SJSA1 (cell line): ENCODE data around the gene SPX. TPM values are rescaled to one million over a fixed set of nuclear protein-coding genes. Genes with fewer than 3 reads are reported as not detected.

Source experiments
- DNase-seq, 2 experiments: peaks; one replicate each; pipeline ENCODE4 v3.0.0-alpha.2; 2015 to 2020; ENCODE audit warnings: low spot score in 2 of 2, low read depth in 1 of 2
- H3K27ac ChIP-seq: fragments of 250-450 bp; sonication (Bioruptor Pico); 2 replicates; pipeline ENCODE4 v1.5.1; 2020; ENCODE audit warnings: mild to moderate bottlenecking, moderate library complexity
- H3K27me3 ChIP-seq: fragments of 250-450 bp; sonication (Bioruptor Pico); replicated peaks from 2 replicates; pipeline ENCODE4 v1.5.1; 2020; ENCODE audit warnings: mild to moderate bottlenecking, moderate library complexity
- H3K36me3 ChIP-seq: fragments of 250-450 bp; sonication (Bioruptor Pico); 2 replicates; pipeline ENCODE4 v1.5.1; 2020; ENCODE audit warnings: mild to moderate bottlenecking
- H3K4me1 ChIP-seq: fragments of 250-450 bp; sonication (Bioruptor Pico); replicated peaks from 2 replicates; pipeline ENCODE4 v1.6.1; 2021; ENCODE audit warnings: mild to moderate bottlenecking
- H3K4me3 ChIP-seq: fragments of 250-450 bp; sonication (Bioruptor Pico); 2 replicates; pipeline ENCODE4 v1.5.1; 2020; ENCODE audit warnings: mild to moderate bottlenecking
- H3K9me3 ChIP-seq: fragments of 250-450 bp; sonication (Bioruptor Pico); replicated peaks from 2 replicates; pipeline ENCODE4 v1.5.1; 2020; ENCODE audit warnings: mild to moderate bottlenecking
- total RNA-seq: library from RNA; depleted of rRNA; stranded (reverse); fragments of >200 nt; shearing (Covaris generic); gene quantifications from 2 replicates; pipeline ENCODE4 v1.2.3, GENCODE V29; 2014; rRNA removed

SPX gene
- total RNA-seq = 0.50 and 1.1 TPM in 2 replicates

DNA sequence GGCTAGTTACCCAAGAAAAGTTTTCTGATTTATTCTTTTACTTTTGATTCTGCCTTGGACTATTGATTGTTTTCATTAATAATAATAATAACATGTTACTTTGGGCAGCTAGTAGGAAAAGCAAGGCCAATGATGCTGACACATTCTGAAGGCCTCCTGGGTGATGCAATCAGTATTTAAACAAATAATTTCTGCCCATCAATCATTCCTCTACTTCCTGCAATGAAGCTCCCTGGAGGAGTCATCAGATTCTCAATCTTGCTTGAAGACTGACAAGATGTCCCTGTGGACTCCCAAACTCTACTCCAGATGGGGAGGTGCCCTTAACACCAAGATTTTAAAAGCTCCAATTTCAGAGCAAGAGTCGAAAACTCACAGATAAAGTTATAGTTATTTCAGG, at the start of gene SPX:
Gene SPX, plus strand, starts transcription at position 244 of the 400 bp plus-strand sequence. CDS start 177 bp downstream, outside the sequence.
- no peaks in the 10 kb centered on the region for H3K36me3 ChIP-seq
- no peak for DNase-seq
- no peak within 1 kb of the TSS for H3K4me3 ChIP-seq
- 0 out of 2 replicates have a peak, but pooled peaks cover 5% of the 10 kb centered on the region for H3K4me1 ChIP-seq
- no peak within 1 kb of the TSS for H3K27ac ChIP-seq
- no peaks in the 10 kb centered on the region for H3K9me3 ChIP-seq
- peaks cover 35% of the 10 kb centered on the region for H3K27me3 ChIP-seq

GRCh38 chr12:21476949-21477348, 49.1 kb upstream of the SPX start:
- H3K36me3 ChIP-seq = peaks cover 88% of the 10 kb centered on the region

DNA sequence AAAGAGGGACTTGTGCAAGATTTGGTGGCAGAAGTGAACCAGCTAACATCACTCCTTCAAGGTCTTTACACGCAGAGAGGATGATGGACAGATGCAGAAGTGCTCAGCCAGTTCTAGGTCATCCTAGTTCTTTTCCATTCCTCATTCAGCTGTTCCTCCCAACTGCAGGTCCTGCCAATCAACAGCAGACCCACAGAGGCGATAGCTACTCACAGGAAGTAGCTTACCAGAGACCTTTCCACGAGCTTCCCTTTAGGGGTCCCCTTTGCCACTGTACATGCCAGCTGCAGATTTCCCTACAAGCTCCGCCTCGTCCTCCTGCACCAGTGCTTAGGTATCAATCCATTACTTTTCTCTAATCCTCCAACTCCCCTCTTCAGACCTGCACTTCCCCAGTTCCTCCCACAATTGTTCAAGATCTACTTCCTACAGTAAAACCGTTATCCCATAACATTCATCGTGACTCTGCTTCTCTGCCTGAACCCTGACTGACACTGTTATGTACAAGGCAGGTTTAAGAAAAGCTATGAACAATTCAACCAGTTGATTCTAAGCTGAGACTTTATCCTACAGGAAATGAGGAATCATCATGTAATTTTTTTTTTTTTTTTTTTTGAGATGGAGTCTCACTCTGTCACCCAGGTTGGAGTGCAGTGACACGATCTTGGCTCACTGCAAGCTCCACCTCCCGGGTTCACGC, 47.2 kb upstream of the SPX start:
- DNase-seq = no peak
- H3K9me3 ChIP-seq = no peaks in the 10 kb centered on the region
- no peak overlapping the region for H3K4me3 ChIP-seq
- no peaks in the 10 kb centered on the region for H3K27me3 ChIP-seq
- H3K36me3 ChIP-seq = peaks cover 86% of the 10 kb centered on the region
- no peak overlapping the region for H3K27ac ChIP-seq
- H3K4me1 ChIP-seq = no peaks in the 10 kb centered on the region

More at GRCh38 chr12:21476949-21477348, 49.1 kb upstream of the SPX start:
- no peaks in the 10 kb centered on the region for H3K4me1 ChIP-seq
- no peak for DNase-seq
- no peak overlapping the region for H3K27ac ChIP-seq
- H3K27me3 ChIP-seq = no peaks in the 10 kb centered on the region
- H3K9me3 ChIP-seq = no peaks in the 10 kb centered on the region
- H3K4me3 ChIP-seq = no peak overlapping the region

- H3K36me3 ChIP-seq = peaks cover 72% of the 10 kb centered on the region
- H3K4me3 ChIP-seq = no peak overlapping the region
- no peaks in the 10 kb centered on the region for H3K27me3 ChIP-seq
- H3K9me3 ChIP-seq = no peaks in the 10 kb centered on the region
- DNase-seq = no peak
- no peak overlapping the region for H3K27ac ChIP-seq
- H3K4me1 ChIP-seq = no peaks in the 10 kb centered on the region
These were observed 42.6 kb upstream of the SPX start for GRCh38 chr12:21483531-21483930.

- peaks cover 72% of the 10 kb centered on the region for H3K36me3 ChIP-seq
- no peak overlapping the region for H3K4me3 ChIP-seq
- H3K27me3 ChIP-seq = no peaks in the 10 kb centered on the region
- no peak overlapping the region for H3K27ac ChIP-seq
- no peak for DNase-seq
- H3K9me3 ChIP-seq = no peaks in the 10 kb centered on the region
- H3K4me1 ChIP-seq = no peaks in the 10 kb centered on the region
These were observed 40.1 kb upstream of the SPX start for GRCh38 chr12:21485998-21486397.

- DNase-seq = no peak
- Histone ChIP-seq H3K36me3 (peaks cover 45% of the 10 kb centered on the region), H3K4me3 (no peak overlapping the region), H3K27me3 (no peaks in the 10 kb centered on the region), H3K4me1 (peaks cover 13% of the 10 kb centered on the region), H3K9me3 (no peaks in the 10 kb centered on the region), H3K27ac (no peak overlapping the region)
These were observed 26.3 kb upstream of the SPX start for GRCh38 chr12:21499765-21500164.

- H3K27me3 ChIP-seq = no peaks in the 10 kb centered on the region
- DNase-seq = no peak
- peak overlapping the region; percentile 79 for H3K4me3 ChIP-seq
- H3K36me3 ChIP-seq = peaks cover 36% of the 10 kb centered on the region
- H3K27ac ChIP-seq = peak overlapping the region; percentile 81
- peaks cover 13% of the 10 kb centered on the region for H3K4me1 ChIP-seq
- H3K9me3 ChIP-seq = no peaks in the 10 kb centered on the region
These were observed 25.3 kb upstream of the SPX start for GRCh38 chr12:21500786-21501257.

GRCh38 chr12:21501258-21502163, 24.6 kb upstream of the SPX start, which contains the start of the genes GOLT1B and RECQL:
Gene GOLT1B (plus strand): TSS chr12:21501789. CDS start chr12:21501924, 135 bp downstream.
Gene RECQL (minus strand): TSS chr12:21501635. CDS start chr12:21499570, 2,065 bp downstream.
- peaks cover 13% of the 10 kb centered on the region for H3K4me1 ChIP-seq
- H3K36me3 ChIP-seq = peaks cover 30% of the 10 kb centered on the region
- peak within 1 kb of the TSS; percentile 79 for H3K4me3 ChIP-seq
- no peaks in the 10 kb centered on the region for H3K9me3 ChIP-seq
- DNase-seq = peak; percentile 94 to 97
- peak within 1 kb of the TSS; percentile 81 for H3K27ac ChIP-seq
- no peaks in the 10 kb centered on the region for H3K27me3 ChIP-seq

- peak overlapping the region; percentile 81 for H3K27ac ChIP-seq
- no peaks in the 10 kb centered on the region for H3K27me3 ChIP-seq
- DNase-seq = peak; percentile 42 to 46
- H3K9me3 ChIP-seq = no peaks in the 10 kb centered on the region
- peaks cover 13% of the 10 kb centered on the region for H3K4me1 ChIP-seq
- H3K4me3 ChIP-seq = peak overlapping the region; percentile 79
- H3K36me3 ChIP-seq = peaks cover 23% of the 10 kb centered on the region
These were observed 24.0 kb upstream of the SPX start for GRCh38 chr12:21502164-21502496.

- Histone ChIP-seq H3K36me3 (peaks cover 20% of the 10 kb centered on the region), H3K27ac (no peak overlapping the region), H3K27me3 (no peaks in the 10 kb centered on the region), H3K4me3 (peak overlapping the region; percentile 79), H3K9me3 (no peaks in the 10 kb centered on the region), H3K4me1 (peaks cover 13% of the 10 kb centered on the region)
- no peak for DNase-seq
These were observed 23.2 kb upstream of the SPX start for GRCh38 chr12:21502872-21503271.

- Histone ChIP-seq H3K4me3 (no peak overlapping the region), H3K9me3 (no peaks in the 10 kb centered on the region), H3K27me3 (no peaks in the 10 kb centered on the region), H3K4me1 (peaks cover 7% of the 10 kb centered on the region), H3K27ac (no peak overlapping the region), H3K36me3 (peaks cover 23% of the 10 kb centered on the region)
- DNase-seq = no peak
These were observed 20.2 kb upstream of the SPX start for GRCh38 chr12:21505888-21506287.

GRCh38 chr12:21507849-21508248, 18.2 kb upstream of the SPX start:
- Histone ChIP-seq H3K4me1 (peaks cover 2% of the 10 kb centered on the region), H3K4me3 (no peak overlapping the region), H3K27ac (no peak overlapping the region), H3K9me3 (no peaks in the 10 kb centered on the region), H3K36me3 (peaks cover 25% of the 10 kb centered on the region), H3K27me3 (no peaks in the 10 kb centered on the region)
- no peak for DNase-seq

DNA sequence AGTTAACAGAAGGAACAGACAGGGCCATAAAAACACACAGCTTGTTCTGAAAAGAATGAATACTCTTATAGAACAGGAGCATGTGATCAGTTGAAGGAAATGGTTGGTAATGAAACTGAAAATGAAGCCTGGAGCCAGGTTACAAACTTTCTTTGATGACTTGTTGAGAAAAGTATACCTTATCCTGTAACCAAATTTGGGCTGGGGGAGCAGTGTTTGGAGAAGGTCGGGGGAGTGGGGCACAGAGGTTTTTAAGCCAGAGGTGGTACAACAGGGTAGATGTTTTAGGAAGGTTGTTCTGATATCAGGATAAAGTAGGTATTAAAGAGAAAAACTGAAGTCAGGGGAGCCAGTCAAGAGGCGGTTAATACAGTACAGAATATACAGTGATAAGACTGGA, 16.3 kb upstream of the SPX start:
- no peaks in the 10 kb centered on the region for H3K9me3 ChIP-seq
- DNase-seq = no peak
- H3K27me3 ChIP-seq = no peaks in the 10 kb centered on the region
- H3K4me1 ChIP-seq = no peaks in the 10 kb centered on the region
- no peak overlapping the region for H3K27ac ChIP-seq
- peaks cover 34% of the 10 kb centered on the region for H3K36me3 ChIP-seq
- no peak overlapping the region for H3K4me3 ChIP-seq

GRCh38 chr12:21516281-21516680, 9.8 kb upstream of the SPX start:
- Histone ChIP-seq H3K9me3 (no peaks in the 10 kb centered on the region), H3K27ac (no peak overlapping the region), H3K4me1 (no peaks in the 10 kb centered on the region), H3K4me3 (no peak overlapping the region), H3K27me3 (no peaks in the 10 kb centered on the region), H3K36me3 (peaks cover 29% of the 10 kb centered on the region)
- no peak for DNase-seq
